Thoracic aorta (tissue), 2 donors: Measurements from ENCODE around the gene ATP9A. TPM values are rescaled to one million over a fixed set of nuclear protein-coding genes. Genes with fewer than 3 reads are reported as not detected.

Source experiments
- ATAC-seq: fragments of 150-250 bp; one replicate; pipeline ENCODE4 v1.8.0; 2017; ENCODE audit warnings: low read depth; ENCODE audit not compliant: insufficient number of reproducible peaks, low FRiP score
- DNase-seq: peaks from one replicate; pipeline ENCODE4 v3.0.0-alpha.2; 2020; ENCODE audit warnings: low spot score
- H3K27ac ChIP-seq, 2 donors: fragments of 200-600 bp; sonication (generic); 1 replicate in 1 of 2; 2 replicates in 1 of 2; pipeline ENCODE4 v1.5.1; 2016; ENCODE audit warnings: mild to moderate bottlenecking in 2 of 2, moderate library complexity in 2 of 2
- H3K27me3 ChIP-seq: fragments of 200-600 bp; sonication (generic); replicated peaks from 2 replicates; pipeline ENCODE4 v1.6.0; 2016; ENCODE audit warnings: mild to moderate bottlenecking; ENCODE audit not compliant: insufficient read depth
- H3K36me3 ChIP-seq: fragments of 200-600 bp; sonication (generic); one replicate; pipeline ENCODE4 v1.5.1; 2016
- H3K4me1 ChIP-seq, 2 donors: fragments of 200-600 bp; sonication (generic); 1 replicate in 1 of 2; 2 replicates in 1 of 2; pipeline versions ENCODE4 v1.5.1 to v1.6.0; 2016; ENCODE audit warnings: low read depth in 2 of 2, mild to moderate bottlenecking in 1 of 2; ENCODE audit not compliant: control insufficient read depth in 1 of 2
- H3K4me3 ChIP-seq: fragments of 200-600 bp; sonication (generic); 2 replicates; pipeline ENCODE4 v1.5.1; 2016; ENCODE audit warnings: mild to moderate bottlenecking
- H3K9me3 ChIP-seq: fragments of 200-600 bp; sonication (generic); 2 replicates; pipeline ENCODE4 v1.5.1; 2016
- total RNA-seq, 2 donors: library from RNA; depleted of rRNA; stranded (reverse); fragments of >200 nt; gene quantifications; one replicate each; pipeline versions ENCODE4 v1.1.0 to v1.2.3, GENCODE V29; 2016
- TF ChIP-seq, protein P1 (sequence below): fragments of 200-600 bp; sonication (generic); IDR thresholded peaks from one replicate; pipeline ENCODE4 v1.5.1; 2019; ENCODE audit warnings: antibody characterized with exemption

The ATP9A gene
- total RNA-seq, 2 donors from 2014 or later: 54.4 TPM

DNA sequence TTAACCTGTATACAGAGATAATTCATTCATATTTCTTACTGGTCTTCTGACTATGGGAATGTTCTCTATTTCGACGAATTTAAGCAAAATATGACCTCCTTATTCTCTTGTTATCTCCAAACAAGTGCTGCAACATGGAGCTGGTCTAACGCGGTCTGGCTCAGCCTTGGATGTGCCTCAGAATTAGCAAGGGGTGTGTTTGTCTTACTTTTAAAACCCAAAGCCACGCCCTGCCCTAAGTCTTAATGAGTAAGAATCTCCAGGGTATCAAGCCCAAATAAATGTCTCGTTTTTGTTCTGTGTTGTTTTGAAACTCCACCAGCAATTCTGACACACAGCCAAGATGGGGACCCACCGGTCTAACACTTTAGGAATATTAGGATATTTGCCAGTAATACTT, 99.2 kb downstream of the ATP9A start:
- Histone ChIP-seq H3K4me3 (no peak overlapping the region), H3K36me3 (peaks cover 40% of the 10 kb centered on the region), H3K9me3 (no peaks in the 10 kb centered on the region), H3K27ac (no peak overlapping the region), H3K27me3 (no peaks in the 10 kb centered on the region), H3K4me1 (no peaks in the 10 kb centered on the region)
- TF ChIP-seq, protein P1, sequence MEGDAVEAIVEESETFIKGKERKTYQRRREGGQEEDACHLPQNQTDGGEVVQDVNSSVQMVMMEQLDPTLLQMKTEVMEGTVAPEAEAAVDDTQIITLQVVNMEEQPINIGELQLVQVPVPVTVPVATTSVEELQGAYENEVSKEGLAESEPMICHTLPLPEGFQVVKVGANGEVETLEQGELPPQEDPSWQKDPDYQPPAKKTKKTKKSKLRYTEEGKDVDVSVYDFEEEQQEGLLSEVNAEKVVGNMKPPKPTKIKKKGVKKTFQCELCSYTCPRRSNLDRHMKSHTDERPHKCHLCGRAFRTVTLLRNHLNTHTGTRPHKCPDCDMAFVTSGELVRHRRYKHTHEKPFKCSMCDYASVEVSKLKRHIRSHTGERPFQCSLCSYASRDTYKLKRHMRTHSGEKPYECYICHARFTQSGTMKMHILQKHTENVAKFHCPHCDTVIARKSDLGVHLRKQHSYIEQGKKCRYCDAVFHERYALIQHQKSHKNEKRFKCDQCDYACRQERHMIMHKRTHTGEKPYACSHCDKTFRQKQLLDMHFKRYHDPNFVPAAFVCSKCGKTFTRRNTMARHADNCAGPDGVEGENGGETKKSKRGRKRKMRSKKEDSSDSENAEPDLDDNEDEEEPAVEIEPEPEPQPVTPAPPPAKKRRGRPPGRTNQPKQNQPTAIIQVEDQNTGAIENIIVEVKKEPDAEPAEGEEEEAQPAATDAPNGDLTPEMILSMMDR: no peak
- ATAC-seq: no peak
- DNase-seq: no peak

DNA sequence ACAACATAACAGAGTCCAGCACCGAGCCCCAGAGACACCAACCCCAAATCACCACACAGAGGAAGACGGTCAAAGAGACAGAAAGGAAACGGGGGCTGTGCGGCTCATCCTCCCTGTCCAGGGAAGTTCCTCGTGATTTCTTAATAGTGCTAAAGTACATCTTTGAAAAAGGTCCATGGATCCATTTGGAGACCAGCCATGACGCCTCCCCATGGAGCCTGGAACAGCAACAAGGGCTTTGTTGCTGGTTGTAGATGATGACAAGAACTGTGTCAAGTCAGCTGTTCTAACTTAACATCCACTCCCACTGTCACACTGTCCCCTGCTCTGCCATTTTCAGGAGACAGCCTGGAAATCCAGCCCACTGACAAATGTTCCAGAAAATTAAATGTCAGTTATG, 99.7 kb downstream of the ATP9A start:
- TF ChIP-seq, protein P1: no peak
- peaks cover 35% of the 10 kb centered on the region for H3K36me3 ChIP-seq
- H3K27ac ChIP-seq: no peak overlapping the region
- H3K9me3 ChIP-seq: no peaks in the 10 kb centered on the region
- DNase-seq: no peak
- H3K27me3 ChIP-seq: no peaks in the 10 kb centered on the region
- no peak overlapping the region for H3K4me3 ChIP-seq
- no peak for ATAC-seq
- H3K4me1 ChIP-seq: no peaks in the 10 kb centered on the region

DNA sequence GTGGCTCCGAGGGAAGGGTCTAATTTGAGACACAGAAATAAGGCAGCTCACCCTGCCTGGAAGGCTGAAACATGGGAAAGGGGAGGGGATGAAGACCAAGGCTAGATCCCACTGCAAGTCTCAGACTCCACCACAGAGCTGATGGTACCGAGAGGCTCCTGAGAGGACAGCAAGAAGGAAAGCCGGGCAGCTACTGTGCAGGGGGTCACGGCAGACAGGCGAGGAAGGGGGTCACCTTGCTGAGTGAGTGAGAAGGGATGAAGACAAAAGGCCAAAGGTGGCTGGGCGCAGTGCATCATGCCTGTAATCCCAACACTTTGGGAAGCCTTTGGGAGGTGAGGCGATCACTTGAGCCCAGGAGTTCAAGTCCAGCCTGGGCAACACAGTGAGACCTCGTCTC, 100.7 kb downstream of the ATP9A start:
- DNase-seq (no peak), ATAC-seq (no peak)
- TF ChIP-seq, protein P1: no peak
- Histone ChIP-seq H3K9me3 (no peaks in the 10 kb centered on the region), H3K27me3 (no peaks in the 10 kb centered on the region), H3K4me1 (no peaks in the 10 kb centered on the region), H3K4me3 (no peak overlapping the region), H3K27ac (no peak overlapping the region), H3K36me3 (peaks cover 33% of the 10 kb centered on the region)

DNA sequence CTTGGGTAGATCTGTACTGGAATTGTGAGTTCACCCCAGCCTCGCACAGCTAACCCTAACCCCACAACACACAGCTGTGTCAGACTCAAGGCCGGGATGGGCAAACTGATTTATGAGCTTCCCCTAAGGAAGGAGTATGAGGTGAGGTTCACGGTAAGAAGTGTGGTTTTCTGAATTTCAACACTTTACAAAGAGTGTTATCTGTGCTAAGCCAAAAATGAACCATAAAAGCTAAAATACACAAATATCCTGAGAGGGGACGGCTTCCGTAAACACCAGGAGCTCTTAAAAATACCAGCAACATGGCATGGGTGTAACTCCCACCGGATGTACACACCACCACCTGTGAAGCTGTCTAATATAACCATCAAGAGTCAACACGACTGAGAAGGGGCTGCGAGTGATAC, 101.2 kb downstream of the ATP9A start:
- Histone ChIP-seq H3K36me3 (peaks cover 30% of the 10 kb centered on the region), H3K4me1 (no peaks in the 10 kb centered on the region), H3K27ac (no peak overlapping the region), H3K9me3 (no peaks in the 10 kb centered on the region), H3K27me3 (no peaks in the 10 kb centered on the region), H3K4me3 (no peak overlapping the region)
- DNase-seq (no peak), ATAC-seq (no peak)
- TF ChIP-seq, protein P1: no peak

DNA sequence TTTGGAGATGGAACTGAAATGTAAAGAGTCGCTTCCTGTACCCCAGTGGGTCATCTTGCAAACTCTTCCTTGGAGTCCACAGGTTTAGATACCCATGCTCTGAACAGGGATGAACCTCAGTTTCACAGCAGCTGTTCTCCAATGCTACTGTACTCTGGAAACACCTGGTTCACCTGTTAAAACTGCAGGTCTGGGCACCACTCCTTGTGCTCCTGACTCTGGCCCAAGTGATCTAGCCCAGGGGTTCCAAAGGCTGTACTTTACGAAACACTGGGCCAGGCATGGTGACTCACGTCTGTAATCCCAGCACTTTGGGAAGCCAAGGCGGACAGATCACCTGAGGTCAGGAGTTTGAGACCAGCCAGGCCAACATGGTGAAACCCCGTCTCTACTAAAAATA, 102.1 kb downstream of the ATP9A start:
- H3K36me3 ChIP-seq: peaks cover 25% of the 10 kb centered on the region
- H3K27me3 ChIP-seq: no peaks in the 10 kb centered on the region
- no peaks in the 10 kb centered on the region for H3K9me3 ChIP-seq
- peaks cover 0 to 8% of the 10 kb centered on the region in 2 donors for H3K4me1 ChIP-seq
- TF ChIP-seq, protein P1: no peak
- no peak overlapping the region for H3K27ac ChIP-seq
- ATAC-seq (no peak), DNase-seq (no peak)
- H3K4me3 ChIP-seq: no peak overlapping the region
